Body of pancreas (tissue), 4 donors: Measurements from ENCODE around the gene STX18. TPM values are rescaled to one million over a fixed set of nuclear protein-coding genes. Genes with fewer than 3 reads are reported as not detected.

Experiments used
- ATAC-seq: fragments of 150-250 bp; one replicate; pipeline ENCODE4 v1.9.1; 2016
- DNase-seq, 4 donors: peaks; one replicate each; pipeline ENCODE4 v3.0.0-alpha.2; 2019
- H3K27ac ChIP-seq, 4 donors: fragments of 200-600 bp; sonication (generic); 1 replicate in 3 of 4; 2 replicates in 1 of 4; pipeline versions ENCODE4 v1.5.1 to v1.6.1; 2016 to 2019; ENCODE audit warnings: mild to moderate bottlenecking in 1 of 4, mixed read lengths in 1 of 4, moderate library complexity in 1 of 4
- H3K27me3 ChIP-seq, 2 donors: fragments of 200-600 bp; sonication (generic); one replicate each; pipeline ENCODE4 v1.6.0; 2016; ENCODE audit warnings: mild to moderate bottlenecking in 1 of 2
- H3K36me3 ChIP-seq, 2 donors: fragments of 200-600 bp; sonication (generic); replicated peaks in 1 of 2; 2 replicates each; pipeline ENCODE4 v1.5.1; 2016; ENCODE audit warnings: low read depth in 2 of 2; ENCODE audit not compliant: insufficient read depth in 1 of 2
- H3K4me1 ChIP-seq: fragments of 200-600 bp; sonication (generic); one replicate; pipeline ENCODE4 v1.6.0; 2016
- H3K4me3 ChIP-seq, 2 donors: fragments of 200-600 bp; sonication (generic); 1 replicate in 1 of 2; 2 replicates in 1 of 2; pipeline ENCODE4 v1.5.1; 2016 to 2019
- H3K9me3 ChIP-seq, 3 donors: fragments of 200-600 bp; sonication (generic); 1 replicate in 2 of 3; 2 replicates in 1 of 3; pipeline ENCODE4 v1.5.1; 2016
- POLR2A ChIP-seq, 3 donors: fragments of 450-650 bp; IDR thresholded peaks; one replicate each; pipeline ENCODE4 v1.6.1; 2016; ENCODE audit warnings: antibody characterized with exemption in 3 of 3, mild to moderate bottlenecking in 2 of 3
- WGBS, 2 donors: methylation state at CpG; one replicate each; pipeline ENCODE4 v1.1.5; 2017; 5-methylcytosine and 5-hydroxymethylcytosine counted together
- intact Hi-C: fragments of 100-400 bp; cut with DNase I; formaldehyde crosslinking; loops from one replicate; pipeline ENCODE4 v1.15.1; 2023
- total RNA-seq, 2 donors: library from RNA; depleted of rRNA; stranded (reverse); fragments of >200 nt; gene quantifications; one replicate each; pipeline ENCODE4 v1.1.0, GENCODE V29; 2016
- TF ChIP-seq, protein P1 (sequence below), 7 experiments: fragments of 450-650 bp in 4 of 7; fragments of 200-600 bp in 3 of 7; sonication (generic) in 3 of 7; IDR thresholded peaks; one replicate each; pipeline ENCODE4 v1.5.1; 2016 to 2019; ENCODE audit warnings: antibody characterized with exemption in 7 of 7

The STX18 gene
- total RNA-seq, 2 donors from 2014 or later = 13.5 to 53.4 TPM

DNA sequence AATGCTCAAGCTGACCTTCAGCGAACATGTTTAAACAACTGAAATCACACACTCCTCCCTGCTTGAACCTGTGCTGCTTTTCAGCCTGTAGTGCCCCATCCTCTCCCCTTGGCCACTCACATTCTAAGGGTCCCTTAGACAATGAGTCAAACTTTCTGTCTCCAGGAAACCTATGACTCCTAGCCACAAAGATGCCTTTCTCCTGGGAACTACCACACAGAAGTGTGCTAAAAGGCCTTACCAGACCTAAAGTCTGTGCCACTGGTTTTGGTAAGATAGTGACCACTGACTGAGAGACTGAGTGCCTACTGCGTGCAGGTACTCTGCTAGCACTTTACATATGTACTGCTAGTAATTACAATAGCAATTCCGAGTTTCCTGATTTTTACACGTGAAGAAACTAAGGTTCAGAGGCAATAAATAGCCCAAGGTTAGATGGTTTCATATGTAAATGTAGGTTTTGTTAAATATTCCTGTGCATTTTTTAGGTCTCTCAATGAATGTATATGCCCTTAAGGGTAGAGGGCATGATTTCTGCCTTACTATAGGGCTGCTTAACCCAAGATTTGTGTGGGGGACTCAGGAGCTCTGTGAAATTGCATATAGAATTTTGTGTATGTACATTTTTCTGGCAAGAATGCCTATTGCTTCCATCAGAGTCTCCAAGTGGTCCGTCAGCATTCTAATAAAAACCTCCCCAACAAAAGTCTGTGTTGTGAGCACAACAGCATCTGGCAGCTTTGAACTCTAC, 83.9 kb downstream of the STX18 start:
- intact Hi-C loops = no loop called here
- ATAC-seq (no peak), DNase-seq (no peak)
- H3K36me3 ChIP-seq = peaks cover 4 to 33% of the 10 kb centered on the region in 2 donors
- H3K9me3 ChIP-seq = no peaks in the 10 kb centered on the region
- WGBS, 2 donors = 69 to 78% methylated on average over 5 of the region's 5 CpGs
- H3K27me3 ChIP-seq = no peaks in the 10 kb centered on the region
- no peak overlapping the region for H3K4me3 ChIP-seq
- H3K27ac ChIP-seq = no peak overlapping the region
- TF ChIP-seq POLR2A (IDR thresholded peaks at IDR 0.05) = no peak
- TF ChIP-seq, protein P1, sequence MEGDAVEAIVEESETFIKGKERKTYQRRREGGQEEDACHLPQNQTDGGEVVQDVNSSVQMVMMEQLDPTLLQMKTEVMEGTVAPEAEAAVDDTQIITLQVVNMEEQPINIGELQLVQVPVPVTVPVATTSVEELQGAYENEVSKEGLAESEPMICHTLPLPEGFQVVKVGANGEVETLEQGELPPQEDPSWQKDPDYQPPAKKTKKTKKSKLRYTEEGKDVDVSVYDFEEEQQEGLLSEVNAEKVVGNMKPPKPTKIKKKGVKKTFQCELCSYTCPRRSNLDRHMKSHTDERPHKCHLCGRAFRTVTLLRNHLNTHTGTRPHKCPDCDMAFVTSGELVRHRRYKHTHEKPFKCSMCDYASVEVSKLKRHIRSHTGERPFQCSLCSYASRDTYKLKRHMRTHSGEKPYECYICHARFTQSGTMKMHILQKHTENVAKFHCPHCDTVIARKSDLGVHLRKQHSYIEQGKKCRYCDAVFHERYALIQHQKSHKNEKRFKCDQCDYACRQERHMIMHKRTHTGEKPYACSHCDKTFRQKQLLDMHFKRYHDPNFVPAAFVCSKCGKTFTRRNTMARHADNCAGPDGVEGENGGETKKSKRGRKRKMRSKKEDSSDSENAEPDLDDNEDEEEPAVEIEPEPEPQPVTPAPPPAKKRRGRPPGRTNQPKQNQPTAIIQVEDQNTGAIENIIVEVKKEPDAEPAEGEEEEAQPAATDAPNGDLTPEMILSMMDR (IDR thresholded peaks at IDR 0.05) = no peak
- H3K4me1 ChIP-seq = no peaks in the 10 kb centered on the region

DNA sequence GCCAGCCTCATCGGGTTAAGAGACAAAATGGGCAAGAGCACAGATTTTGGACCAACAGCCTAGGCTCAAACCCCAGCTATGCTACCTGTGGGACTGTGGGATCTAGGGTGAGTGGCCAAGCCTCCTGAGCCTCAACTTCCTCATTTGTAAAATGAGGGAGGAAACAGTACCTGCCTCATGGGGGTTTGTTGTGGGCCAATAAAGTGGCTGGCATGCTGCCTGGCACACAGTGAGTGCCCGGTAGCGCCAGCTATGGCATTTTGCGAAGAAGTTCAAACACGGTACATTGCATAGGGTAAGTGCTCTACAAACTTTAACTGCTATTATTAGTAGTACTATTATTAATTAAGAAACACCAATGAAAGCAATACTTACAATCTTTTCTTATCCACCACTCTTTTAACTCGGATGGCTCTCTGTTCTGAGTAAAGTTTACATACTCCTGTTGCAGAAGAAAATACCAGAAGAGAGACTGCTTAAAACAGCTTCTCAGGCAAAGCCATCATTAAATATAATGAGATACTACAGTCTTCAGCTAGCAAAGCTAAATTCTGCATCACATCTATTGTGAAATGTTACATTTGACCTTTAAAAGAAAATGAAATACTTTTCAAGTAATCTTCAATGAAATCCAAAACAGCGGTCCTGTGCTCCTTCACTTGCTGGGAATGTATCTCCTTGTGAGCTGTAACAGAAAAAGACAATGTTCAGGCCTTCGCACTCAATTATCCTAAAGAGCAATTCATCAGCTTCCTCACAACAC, 84.9 kb downstream of the STX18 start:
- Histone ChIP-seq H3K36me3 (peaks cover 4 to 41% of the 10 kb centered on the region in 2 donors), H3K27ac (no peak overlapping the region), H3K27me3 (no peaks in the 10 kb centered on the region), H3K4me1 (no peaks in the 10 kb centered on the region), H3K9me3 (no peaks in the 10 kb centered on the region), H3K4me3 (no peak overlapping the region)
- TF ChIP-seq, protein P1 (IDR thresholded peaks at IDR 0.05) = no peak
- TF ChIP-seq POLR2A (IDR thresholded peaks at IDR 0.05) = no peak
- intact Hi-C loops = no loop called here
- WGBS, 2 donors = 92 to 98% methylated on average over 8 of the region's 8 CpGs
- ATAC-seq (no peak), DNase-seq (no peak)

DNA sequence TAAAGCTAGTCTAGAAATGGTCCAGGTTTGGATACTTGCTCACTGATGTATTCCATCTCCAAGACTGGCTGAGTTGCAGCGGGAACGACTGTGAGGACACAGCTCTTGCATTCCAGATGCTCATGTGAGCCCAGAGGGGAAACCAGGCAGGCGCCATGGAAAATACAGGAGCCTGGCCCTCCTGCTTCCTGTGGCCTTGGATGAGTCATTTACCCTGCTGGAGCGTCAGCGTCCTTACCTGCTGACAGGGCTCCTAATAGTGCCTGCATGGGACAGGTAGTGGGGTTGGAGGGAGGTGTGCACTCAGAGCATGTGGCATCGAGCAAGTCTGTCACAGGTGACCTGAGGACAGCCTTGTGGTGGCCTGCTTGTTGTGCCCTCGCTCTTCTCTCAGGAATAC, 85.5 kb downstream of the STX18 start:
- WGBS, 2 donors = 85 to 92% methylated on average over 6 to 7 of the region's 7 CpGs
- H3K36me3 ChIP-seq = peaks cover 4 to 41% of the 10 kb centered on the region in 2 donors
- H3K4me1 ChIP-seq = no peaks in the 10 kb centered on the region
- intact Hi-C loops = no loop called here
- no peaks in the 10 kb centered on the region for H3K9me3 ChIP-seq
- TF ChIP-seq, protein P1 (IDR thresholded peaks at IDR 0.05) = no peak
- no peak for TF ChIP-seq POLR2A (IDR thresholded peaks at IDR 0.05)
- DNase-seq = no peak
- H3K27me3 ChIP-seq = no peaks in the 10 kb centered on the region
- ATAC-seq = no peak
- H3K4me3 ChIP-seq = no peak overlapping the region
- H3K27ac ChIP-seq = no peak overlapping the region

DNA sequence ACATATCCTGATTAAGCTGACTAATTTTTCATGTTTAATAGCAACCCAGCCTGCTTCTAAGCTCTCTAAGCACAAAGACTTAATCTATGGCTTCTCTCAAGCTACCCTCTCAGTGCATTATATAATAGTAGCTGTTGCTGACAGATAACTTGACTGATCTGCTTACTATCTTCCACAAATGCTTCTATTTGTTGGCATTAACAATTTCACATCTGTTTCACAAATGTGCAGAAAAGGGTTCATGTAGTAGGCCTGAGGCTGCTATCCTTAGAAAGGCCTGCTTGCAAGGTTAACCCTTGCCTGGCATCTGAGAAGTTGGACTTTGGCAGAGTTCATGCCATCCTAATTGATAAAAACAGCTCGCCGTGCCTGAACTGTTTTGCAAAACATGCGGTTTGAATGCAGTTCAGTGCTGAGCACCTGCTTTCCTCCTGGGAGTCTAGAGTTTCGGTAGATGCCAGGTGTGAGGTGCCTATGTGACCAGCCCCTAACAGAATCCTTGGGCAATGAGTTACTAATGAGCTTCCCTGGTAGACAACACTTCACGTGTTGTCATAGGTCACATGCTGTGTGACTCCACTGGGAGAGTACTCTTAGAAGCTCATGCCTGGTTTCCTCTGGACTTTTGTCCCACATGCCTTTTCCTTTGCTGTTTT, 86.5 kb downstream of the STX18 start:
- DNase-seq (no peak), ATAC-seq (no peak)
- 88 to 89% methylated on average over 5 of the region's 5 CpGs for WGBS, 2 donors
- peaks cover 4 to 41% of the 10 kb centered on the region in 2 donors for H3K36me3 ChIP-seq
- H3K4me3 ChIP-seq = no peak overlapping the region
- H3K27me3 ChIP-seq = no peaks in the 10 kb centered on the region
- H3K9me3 ChIP-seq = no peaks in the 10 kb centered on the region
- no peaks in the 10 kb centered on the region for H3K4me1 ChIP-seq
- intact Hi-C loops = no loop called here
- H3K27ac ChIP-seq = no peak overlapping the region
- TF ChIP-seq POLR2A (IDR thresholded peaks at IDR 0.05) = no peak
- TF ChIP-seq, protein P1 (IDR thresholded peaks at IDR 0.05) = no peak
